HG03378 (cell line): ENCODE measurements around the gene AFF3.

Source experiments
- ATAC-seq: cut with Tn5 transposase; IDR thresholded peaks from one replicate; pipeline ENCODE4 v1.9.1; 2021; ENCODE audit warnings: mild to moderate bottlenecking, moderate library complexity; ENCODE audit not compliant: unreplicated experiment

The AFF3 gene

GRCh38 chr2:99623035-99623434 lies 519.4 kb downstream of the AFF3 start:
- ATAC-seq: no peak

GRCh38 chr2:99622534-99622933 lies 519.9 kb downstream of the AFF3 start:
- ATAC-seq: no peak

- ATAC-seq: no peak
Measured at GRCh38 chr2:99621774-99622173, 520.6 kb downstream of the AFF3 start.

GRCh38 chr2:99621106-99621505 lies 521.3 kb downstream of the AFF3 start:
- no peak for ATAC-seq

- ATAC-seq: no peak
Measured at GRCh38 chr2:99619151-99619550, 523.2 kb downstream of the AFF3 start.

- no peak for ATAC-seq
Measured at GRCh38 chr2:99618579-99619097, 523.8 kb downstream of the AFF3 start.

GRCh38 chr2:99617811-99618210 lies 524.6 kb downstream of the AFF3 start:
- ATAC-seq: no peak

- no peak for ATAC-seq
Measured at GRCh38 chr2:99615247-99615771, 527.1 kb downstream of the AFF3 start.

GRCh38 chr2:99613980-99614379 lies 528.4 kb downstream of the AFF3 start:
- no peak for ATAC-seq

GRCh38 chr2:99611786-99612185 lies 530.6 kb downstream of the AFF3 start:
- no peak for ATAC-seq

- no peak for ATAC-seq
Measured at GRCh38 chr2:99611034-99611433, 531.4 kb downstream of the AFF3 start.

GRCh38 chr2:99609851-99610381 lies 532.5 kb downstream of the AFF3 start:
- no peak for ATAC-seq

- no peak for ATAC-seq
Measured at GRCh38 chr2:99608861-99609260, 533.5 kb downstream of the AFF3 start.

- ATAC-seq: no peak
Measured at GRCh38 chr2:99607861-99608491, 534.4 kb downstream of the AFF3 start.

GRCh38 chr2:99607454-99607853 lies 534.9 kb downstream of the AFF3 start:
- no peak for ATAC-seq

GRCh38 chr2:99605036-99605435 lies 537.4 kb downstream of the AFF3 start:
- ATAC-seq: no peak

GRCh38 chr2:99602476-99602875 lies 539.9 kb downstream of the AFF3 start:
- ATAC-seq: no peak

- ATAC-seq: no peak
Measured at GRCh38 chr2:99600981-99601651, 541.3 kb downstream of the AFF3 start.

GRCh38 chr2:99598441-99598840 lies 543.9 kb downstream of the AFF3 start:
- ATAC-seq: no peak

GRCh38 chr2:99597616-99598015 lies 544.8 kb downstream of the AFF3 start:
- ATAC-seq: no peak

- ATAC-seq: no peak
Measured at GRCh38 chr2:99595373-99595772, 547.0 kb downstream of the AFF3 start.
